Osteocyte (in vitro differentiated cells): ENCODE data around the gene PDGFC. TPM values are rescaled to one million over a fixed set of nuclear protein-coding genes. Genes with fewer than 3 reads are reported as not detected.

Experiments used
- DNase-seq: peaks from one replicate; pipeline ENCODE4 v3.0.0; 2021; ENCODE audit warnings: mixed read lengths; ENCODE audit not compliant: unreplicated experiment; ENCODE audit errors: extremely low spot score
- H3K27ac Mint-ChIP-seq: one replicate; pipeline ENCODE4 v1.8.0; 2021; ENCODE audit warnings: mild to moderate bottlenecking, mixed read lengths; ENCODE audit not compliant: unreplicated experiment
- H3K27me3 Mint-ChIP-seq: one replicate; pipeline ENCODE4 v1.8.0; 2021; ENCODE audit warnings: mixed read lengths; ENCODE audit not compliant: unreplicated experiment
- H3K36me3 Mint-ChIP-seq: one replicate; pipeline ENCODE4 v1.8.0; 2021; ENCODE audit warnings: mixed read lengths; ENCODE audit not compliant: unreplicated experiment
- H3K4me1 Mint-ChIP-seq: one replicate; pipeline ENCODE4 v1.8.0; 2021; ENCODE audit warnings: mixed read lengths; ENCODE audit not compliant: unreplicated experiment
- H3K4me3 Mint-ChIP-seq: one replicate; pipeline ENCODE4 v1.8.0; 2021; ENCODE audit warnings: mild to moderate bottlenecking, moderate library complexity, mixed read lengths; ENCODE audit not compliant: unreplicated experiment
- H3K9me3 Mint-ChIP-seq: one replicate; pipeline ENCODE4 v1.8.0; 2021; ENCODE audit warnings: mixed read lengths; ENCODE audit not compliant: unreplicated experiment
- CTCF ChIP-seq: fragments of 200-600 bp; sonication (generic); IDR thresholded peaks from 2 replicates; pipeline ENCODE4 v1.5.0; 2021; ENCODE audit warnings: antibody characterized with exemption, mild to moderate bottlenecking, moderate library complexity
- total RNA-seq: library from RNA; stranded (reverse); gene quantifications from 2 replicates; pipeline ENCODE4 v1.2.1, GENCODE V29; 2021

PDGFC gene
- total RNA-seq, 1 donor from 2014 or later: 25.4 TPM

- Mint-ChIP-seq H3K9me3 (peaks cover 5% of the 10 kb centered on the region), H3K27ac (no peak overlapping the region), H3K27me3 (no peaks in the 10 kb centered on the region), H3K4me1 (peaks cover 30% of the 10 kb centered on the region), H3K4me3 (no peak overlapping the region), H3K36me3 (peaks cover 6% of the 10 kb centered on the region)
- no peak for DNase-seq
- TF ChIP-seq CTCF: no peak
Observed at GRCh38 chr4:156788782-156789181, 182.8 kb downstream of the PDGFC start.

- H3K27me3 Mint-ChIP-seq: no peaks in the 10 kb centered on the region
- peaks cover 9% of the 10 kb centered on the region for H3K36me3 Mint-ChIP-seq
- H3K4me3 Mint-ChIP-seq: no peak overlapping the region
- DNase-seq: no peak
- TF ChIP-seq CTCF: no peak
- peaks cover 5% of the 10 kb centered on the region for H3K9me3 Mint-ChIP-seq
- H3K27ac Mint-ChIP-seq: no peak overlapping the region
- peaks cover 31% of the 10 kb centered on the region for H3K4me1 Mint-ChIP-seq
Observed at GRCh38 chr4:156786713-156787112, 184.9 kb downstream of the PDGFC start.

- no peak for DNase-seq
- TF ChIP-seq CTCF: no peak
- H3K27ac Mint-ChIP-seq: no peak overlapping the region
Observed at GRCh38 chr4:156784970-156785369, 186.6 kb downstream of the PDGFC start.

GRCh38 chr4:156783966-156784365, 187.6 kb downstream of the PDGFC start:
- peaks cover 10% of the 10 kb centered on the region for H3K9me3 Mint-ChIP-seq
- no peak for TF ChIP-seq CTCF
- H3K4me1 Mint-ChIP-seq: peaks cover 30% of the 10 kb centered on the region
- peaks cover 12% of the 10 kb centered on the region for H3K36me3 Mint-ChIP-seq
- no peak overlapping the region for H3K27ac Mint-ChIP-seq
- H3K4me3 Mint-ChIP-seq: no peak overlapping the region
- no peaks in the 10 kb centered on the region for H3K27me3 Mint-ChIP-seq
- no peak for DNase-seq

More at GRCh38 chr4:156784970-156785369, 186.6 kb downstream of the PDGFC start:
- Mint-ChIP-seq H3K27me3 (no peaks in the 10 kb centered on the region), H3K36me3 (peaks cover 12% of the 10 kb centered on the region), H3K4me3 (no peak overlapping the region), H3K4me1 (peaks cover 21% of the 10 kb centered on the region), H3K9me3 (peaks cover 10% of the 10 kb centered on the region)

- no peak for DNase-seq
- peaks cover 37% of the 10 kb centered on the region for H3K4me1 Mint-ChIP-seq
- no peak overlapping the region for H3K4me3 Mint-ChIP-seq
- no peaks in the 10 kb centered on the region for H3K27me3 Mint-ChIP-seq
- H3K9me3 Mint-ChIP-seq: peaks cover 10% of the 10 kb centered on the region
- no peak overlapping the region for H3K27ac Mint-ChIP-seq
- TF ChIP-seq CTCF: no peak
- H3K36me3 Mint-ChIP-seq: peaks cover 12% of the 10 kb centered on the region
Observed at GRCh38 chr4:156782491-156782890, 189.1 kb downstream of the PDGFC start.
